Measurements from ENCODE around the gene LTBP3.

DNA sequence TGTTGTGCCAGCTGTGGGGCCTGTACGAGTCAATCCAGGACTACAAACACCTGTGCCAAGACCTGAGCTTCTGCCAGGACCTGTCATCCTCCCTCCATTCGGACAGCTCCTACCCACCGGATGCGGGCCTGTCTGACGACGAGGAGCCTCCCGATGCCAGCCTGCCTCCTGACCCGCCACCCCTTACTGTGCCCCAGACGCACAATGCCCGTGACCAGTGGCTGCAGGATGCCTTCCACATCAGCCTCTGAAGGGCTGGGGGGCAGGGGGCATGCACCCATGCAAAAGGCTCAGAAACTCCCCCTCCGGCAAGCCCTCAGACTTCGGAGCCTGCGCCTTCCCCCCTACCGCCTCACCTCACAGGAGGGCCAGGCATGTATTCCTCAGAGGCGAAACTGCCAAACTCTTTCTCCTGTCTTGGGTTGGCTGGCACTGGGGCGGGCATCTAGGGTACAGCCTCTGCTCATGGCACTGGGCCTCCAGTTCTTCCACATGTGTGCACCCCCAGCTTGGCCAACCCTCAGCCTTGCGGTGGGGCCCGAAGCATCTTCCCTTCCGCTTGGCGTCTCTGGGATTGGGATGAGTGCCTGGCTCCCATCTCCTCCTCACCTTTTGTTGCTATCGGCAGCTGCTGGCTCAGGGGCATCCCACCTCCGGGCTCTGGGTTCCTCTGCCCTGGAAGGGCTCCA lies 15.4 kb upstream of the LTBP3 start:
- TF ChIP-seq, protein P1, sequence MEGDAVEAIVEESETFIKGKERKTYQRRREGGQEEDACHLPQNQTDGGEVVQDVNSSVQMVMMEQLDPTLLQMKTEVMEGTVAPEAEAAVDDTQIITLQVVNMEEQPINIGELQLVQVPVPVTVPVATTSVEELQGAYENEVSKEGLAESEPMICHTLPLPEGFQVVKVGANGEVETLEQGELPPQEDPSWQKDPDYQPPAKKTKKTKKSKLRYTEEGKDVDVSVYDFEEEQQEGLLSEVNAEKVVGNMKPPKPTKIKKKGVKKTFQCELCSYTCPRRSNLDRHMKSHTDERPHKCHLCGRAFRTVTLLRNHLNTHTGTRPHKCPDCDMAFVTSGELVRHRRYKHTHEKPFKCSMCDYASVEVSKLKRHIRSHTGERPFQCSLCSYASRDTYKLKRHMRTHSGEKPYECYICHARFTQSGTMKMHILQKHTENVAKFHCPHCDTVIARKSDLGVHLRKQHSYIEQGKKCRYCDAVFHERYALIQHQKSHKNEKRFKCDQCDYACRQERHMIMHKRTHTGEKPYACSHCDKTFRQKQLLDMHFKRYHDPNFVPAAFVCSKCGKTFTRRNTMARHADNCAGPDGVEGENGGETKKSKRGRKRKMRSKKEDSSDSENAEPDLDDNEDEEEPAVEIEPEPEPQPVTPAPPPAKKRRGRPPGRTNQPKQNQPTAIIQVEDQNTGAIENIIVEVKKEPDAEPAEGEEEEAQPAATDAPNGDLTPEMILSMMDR (IDR thresholded peaks at IDR 0.05; ENCODE audit: low read depth, low read length): no peak
- TF ChIP-seq POLR2A (IDR thresholded peaks at IDR 0.05; ENCODE audit: extremely low read depth, insufficient read length): no peak
- TF ChIP-seq, protein P2, sequence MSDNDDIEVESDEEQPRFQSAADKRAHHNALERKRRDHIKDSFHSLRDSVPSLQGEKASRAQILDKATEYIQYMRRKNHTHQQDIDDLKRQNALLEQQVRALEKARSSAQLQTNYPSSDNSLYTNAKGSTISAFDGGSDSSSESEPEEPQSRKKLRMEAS (IDR thresholded peaks at IDR 0.05; ENCODE audit: low read depth, low read length): no peak
